GM12891 (cell line): ENCODE measurements around the gene TRPC6.

Experiments
- POLR2A ChIP-seq: IDR thresholded peaks from 2 replicates; pipeline ENCODE4 v1.6.1; 2011; ENCODE audit warnings: low read depth, low read length, control low read depth
- TAF1 ChIP-seq: IDR thresholded peaks from 2 replicates; pipeline ENCODE4 v1.6.1; 2011; ENCODE audit warnings: low read depth, low read length, control low read depth

DNA sequence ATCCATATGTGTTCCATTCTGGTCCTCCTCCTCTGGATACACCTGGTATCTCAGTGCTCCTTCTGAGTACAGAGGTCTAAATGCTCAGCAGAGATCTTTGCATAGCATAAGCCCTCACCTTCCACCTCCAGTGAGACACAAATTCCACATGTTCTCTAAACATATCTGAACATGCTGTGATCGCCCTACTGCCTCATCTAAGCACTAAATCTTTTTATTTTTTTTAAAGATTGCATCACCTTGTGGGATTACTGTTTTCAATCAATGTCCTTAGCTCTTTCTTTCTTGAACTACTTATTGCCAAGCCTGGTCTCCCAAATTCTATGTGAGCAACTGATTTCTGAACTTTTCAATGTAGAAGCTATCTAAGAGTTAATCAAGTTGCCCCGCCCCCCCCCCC lies 113.4 kb downstream of the TRPC6 start:
- TF ChIP-seq POLR2A, result no peak
- no peak for TF ChIP-seq TAF1
